Liver (tissue), 9 donors: ENCODE measurements around the gene GLT1D1. TPM values are rescaled to one million over a fixed set of nuclear protein-coding genes. Genes with fewer than 3 reads are reported as not detected.

Source experiments
- DNase-seq: peaks from one replicate; pipeline ENCODE4 v3.0.0-alpha.2; 2017; ENCODE audit warnings: low spot score
- H3K27ac ChIP-seq, 2 donors: one replicate each; pipeline ENCODE4 v1.7.0; 2013; ENCODE audit warnings: inconsistent platforms in 2 of 2, low read length in 2 of 2, control low read depth in 1 of 2, low read depth in 1 of 2, mild to moderate bottlenecking in 1 of 2
- H3K27me3 ChIP-seq, 4 donors: one replicate each; pipeline versions ENCODE4 v1.6.1 to v1.7.0; 2013; ENCODE audit warnings: low read length in 3 of 4, inconsistent platforms in 1 of 4, mild to moderate bottlenecking in 1 of 4, moderate library complexity in 1 of 4; ENCODE audit not compliant: control insufficient read depth in 4 of 4, insufficient read depth in 4 of 4
- H3K36me3 ChIP-seq, 4 donors: one replicate each; pipeline versions ENCODE4 v1.6.1 to v1.7.0; 2013; ENCODE audit warnings: low read length in 3 of 4, mild to moderate bottlenecking in 3 of 4, low read depth in 1 of 4, moderate library complexity in 1 of 4; ENCODE audit not compliant: control insufficient read depth in 4 of 4, insufficient read depth in 3 of 4
- H3K4me1 ChIP-seq, 4 donors: one replicate each; pipeline versions ENCODE4 v1.6.1 to v1.7.0; 2013; ENCODE audit warnings: low read length in 3 of 4, mild to moderate bottlenecking in 3 of 4, moderate library complexity in 1 of 4; ENCODE audit not compliant: control insufficient read depth in 4 of 4, insufficient read depth in 4 of 4
- H3K4me3 ChIP-seq, 3 donors: one replicate each; pipeline versions ENCODE4 v1.6.1 to v1.7.0; 2013; ENCODE audit warnings: low read length in 3 of 3, control low read depth in 1 of 3, low read depth in 1 of 3, mild to moderate bottlenecking in 1 of 3
- H3K9ac ChIP-seq, 2 donors: one replicate each; pipeline ENCODE4 v1.7.0; 2013; ENCODE audit warnings: low read length in 2 of 2, mild to moderate bottlenecking in 2 of 2, moderate library complexity in 2 of 2, control low read depth in 1 of 2, low read depth in 1 of 2
- H3K9me3 ChIP-seq, 4 donors: one replicate each; pipeline versions ENCODE4 v1.6.1 to v1.7.0; 2013; ENCODE audit warnings: low read length in 3 of 4; ENCODE audit not compliant: control insufficient read depth in 4 of 4
- EGR1 ChIP-seq, 2 donors: IDR thresholded peaks; 2 replicates each; pipeline ENCODE4 v1.6.1; 2016 to 2018; ENCODE audit warnings: antibody characterized with exemption in 2 of 2, low read depth in 2 of 2
- FOXA1 ChIP-seq: IDR thresholded peaks from 2 replicates; pipeline ENCODE4 v1.6.1; 2016; ENCODE audit warnings: antibody characterized with exemption
- FOXA2 ChIP-seq: IDR thresholded peaks from 2 replicates; pipeline ENCODE4 v1.6.1; 2016; ENCODE audit warnings: antibody characterized with exemption
- GABPA ChIP-seq, 2 donors: IDR thresholded peaks in 1 of 2; conservative IDR thresholded peaks in 1 of 2; 2 replicates each; pipeline ENCODE4 v1.6.1; 2016; ENCODE audit warnings: antibody characterized with exemption in 2 of 2, mild to moderate bottlenecking in 1 of 2, moderate library complexity in 1 of 2
- HNF4A ChIP-seq, 2 donors: conservative IDR thresholded peaks; 2 replicates each; pipeline ENCODE4 v1.6.1; 2016; ENCODE audit warnings: antibody characterized with exemption in 2 of 2, mild to moderate bottlenecking in 2 of 2
- HNF4G ChIP-seq: IDR thresholded peaks from 2 replicates; pipeline ENCODE4 v1.6.1; 2016; ENCODE audit warnings: antibody characterized with exemption
- JUND ChIP-seq, 2 donors: IDR thresholded peaks; 2 replicates each; pipeline ENCODE4 v1.6.1; 2016; ENCODE audit warnings: antibody characterized with exemption in 2 of 2
- NR2F2 ChIP-seq: IDR thresholded peaks from 2 replicates; pipeline ENCODE4 v1.6.1; 2016; ENCODE audit warnings: antibody characterized with exemption
- RAD21 ChIP-seq, 2 donors: IDR thresholded peaks; 2 replicates each; pipeline ENCODE4 v1.6.1; 2016; ENCODE audit warnings: antibody characterized with exemption in 2 of 2, mild to moderate bottlenecking in 2 of 2
- RXRA ChIP-seq, 2 donors: IDR thresholded peaks; 2 replicates each; pipeline ENCODE4 v1.6.1; 2017 to 2018; ENCODE audit warnings: antibody characterized with exemption in 2 of 2, mild to moderate bottlenecking in 1 of 2
- SP1 ChIP-seq: IDR thresholded peaks from 2 replicates; pipeline ENCODE4 v1.6.1; 2018; ENCODE audit warnings: antibody characterized with exemption, mild to moderate bottlenecking
- TAF1 ChIP-seq: conservative IDR thresholded peaks from 2 replicates; pipeline ENCODE4 v1.6.1; 2016; ENCODE audit warnings: antibody characterized with exemption, mild to moderate bottlenecking
- YY1 ChIP-seq: IDR thresholded peaks from 2 replicates; pipeline ENCODE4 v1.6.1; 2016; ENCODE audit warnings: antibody characterized with exemption, mild to moderate bottlenecking
- WGBS: extraction: QIAGEN DNeasy Blood & Tissue Kit; methylation state at CpG from one replicate; pipeline ENCODE4 v1.1.7; 2013; 5-methylcytosine and 5-hydroxymethylcytosine counted together
- polyA plus RNA-seq, 2 donors: library from polyadenylated mRNA; stranded (reverse) in 1 of 2; unstranded in 1 of 2; fragments of 200-250 nt in 1 of 2; fragments of >200 nt in 1 of 2; fragmentation: Nextera tagmentation in 1 of 2; extraction: Ambion mirVana in 1 of 2; gene quantifications; one replicate each; pipeline versions ENCODE4 v1.2.1 to v1.2.3, GENCODE V29; 2013 to 2015
- total RNA-seq, 2 donors: library from RNA; depleted of rRNA; stranded (reverse); fragments of >200 nt; gene quantifications; one replicate each; pipeline ENCODE4 v1.2.3, GENCODE V29; 2014
- TF ChIP-seq, protein P1 (sequence below): IDR thresholded peaks from 2 replicates; pipeline ENCODE4 v1.6.1; 2016; ENCODE audit warnings: antibody characterized with exemption
- TF ChIP-seq, protein P2 (sequence below): IDR thresholded peaks from 2 replicates; pipeline ENCODE4 v1.6.1; 2016; ENCODE audit warnings: antibody characterized with exemption
- TF ChIP-seq, protein P3 (sequence below): fragments of 150-350 bp; IDR thresholded peaks from 2 replicates; pipeline ENCODE4 v1.5.1; 2017; ENCODE audit warnings: improper control_type of control experiment, low read depth, low read length; ENCODE audit not compliant: missing input control
- TF ChIP-seq, protein P4 (sequence below): IDR thresholded peaks from 2 replicates; pipeline ENCODE4 v1.6.1; 2016; ENCODE audit warnings: antibody characterized with exemption, mild to moderate bottlenecking
- TF ChIP-seq, protein P5 (sequence below): IDR thresholded peaks from 2 replicates; pipeline ENCODE4 v1.6.1; 2016; ENCODE audit warnings: antibody characterized with exemption
- donor health status: healthy.
- donor health status: healthy.
- donor health status: healthy.
- donor health status: healthy.
- donor health status: healthy.

GLT1D1 gene
- total and polyA plus RNA-seq, 4 donors = 10.4 to 17.7 (median 13.9) TPM

DNA sequence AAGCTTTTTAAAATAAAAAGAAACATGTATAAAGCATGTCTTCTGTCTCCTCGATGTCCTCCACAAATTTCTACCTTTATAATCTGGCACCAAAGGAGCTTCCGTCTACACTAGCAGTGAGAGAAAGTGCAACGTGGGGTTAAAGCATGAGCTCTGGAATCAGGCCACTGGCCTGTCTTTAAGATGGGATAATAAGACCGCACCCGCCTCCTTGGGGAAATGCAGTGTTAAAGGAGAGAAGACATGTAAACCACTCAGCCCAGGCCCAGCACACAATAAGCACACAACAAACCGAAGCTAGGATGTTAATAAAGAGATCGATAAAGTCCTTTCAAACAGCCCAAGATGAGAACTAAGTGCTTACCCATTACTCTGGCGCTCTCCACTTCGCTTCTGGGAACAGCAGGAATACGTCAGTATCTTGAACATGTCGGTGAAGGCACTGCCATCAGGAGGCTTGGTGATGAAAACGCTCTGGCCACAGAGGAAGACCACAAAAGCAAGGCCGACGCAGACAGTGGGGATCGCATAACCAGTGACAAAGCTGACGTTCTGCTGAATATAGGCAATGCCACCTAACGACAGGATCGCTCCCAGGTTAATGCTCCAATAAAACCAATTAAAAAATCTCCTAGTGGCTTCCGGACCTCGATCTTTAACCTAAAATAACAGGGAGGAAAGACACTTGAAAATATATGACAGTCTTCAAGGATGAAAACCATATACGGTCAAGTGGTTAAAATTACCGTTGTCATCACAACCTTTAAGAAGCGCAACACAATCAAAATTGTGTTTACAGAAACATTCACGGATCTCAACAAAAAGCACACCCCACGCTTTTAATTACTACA lies 38.6 kb upstream of the GLT1D1 start:
- DNase-seq = no peak
- H3K27ac ChIP-seq = peak overlapping the region in 1 of 2 donors; percentile 42
- H3K27me3 ChIP-seq = no peaks in the 10 kb centered on the region
- no peaks in the 10 kb centered on the region for H3K9me3 ChIP-seq
- H3K4me1 ChIP-seq = peaks cover 6 to 28% (median 8%) of the 10 kb centered on the region in 4 donors
- no peak overlapping the region for H3K9ac ChIP-seq
- H3K4me3 ChIP-seq = no peak overlapping the region
- no peak for TF ChIP-seq HNF4G
- TF ChIP-seq RAD21 (IDR thresholded peaks at IDR 0.05) = no peak
- no peak for TF ChIP-seq TAF1
- TF ChIP-seq NR2F2 = no peak
- no peak for TF ChIP-seq GABPA (IDR thresholded peaks at IDR 0.05 in 1 of 2, conservative IDR thresholded peaks at IDR 0.05 in 1 of 2)
- no peak for TF ChIP-seq RXRA (IDR thresholded peaks at IDR 0.05)
- WGBS = 96% methylated on average over 25 of the region's 25 CpGs
- H3K36me3 ChIP-seq = peaks cover 0 to 12% (median 4%) of the 10 kb centered on the region in 4 donors

DNA sequence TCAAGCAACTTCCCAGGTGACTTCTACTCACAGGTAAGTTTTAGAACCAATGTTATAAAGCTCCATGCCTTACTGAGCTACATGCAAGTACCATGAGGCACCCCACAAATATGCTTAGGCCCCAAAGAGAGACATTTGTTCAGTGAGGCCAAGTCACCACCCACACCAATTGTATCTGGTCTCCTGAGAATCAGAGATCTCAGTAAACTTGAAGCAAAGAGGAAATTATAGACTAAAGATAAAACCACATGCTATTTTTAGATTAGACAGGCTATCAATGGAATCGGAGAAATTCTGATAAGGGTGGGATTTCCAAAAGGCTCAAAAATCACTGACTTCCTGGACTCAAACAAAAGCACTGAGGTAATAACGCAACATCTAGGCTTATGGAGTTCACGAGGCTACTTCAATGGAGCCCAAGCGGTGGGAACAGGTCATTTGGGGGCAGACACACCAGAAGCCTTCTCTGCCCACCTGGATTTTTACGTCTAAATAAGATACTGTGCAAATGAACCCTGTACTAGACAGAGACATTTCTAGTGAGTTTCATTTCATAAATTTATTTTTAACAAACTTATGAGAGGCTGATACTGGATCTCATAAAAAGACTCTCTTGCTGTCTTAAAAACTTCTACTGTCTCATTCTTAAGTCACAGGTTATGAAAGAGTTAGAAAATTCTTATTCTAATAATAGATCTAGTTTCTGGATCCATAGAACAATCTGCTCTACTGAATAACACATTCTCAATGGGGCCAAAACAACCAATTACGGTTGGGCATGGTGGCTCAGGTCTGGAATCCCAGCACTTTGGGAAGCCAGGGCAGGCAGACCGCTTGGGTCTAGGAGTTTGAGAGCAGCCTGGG lies 37.3 kb upstream of the GLT1D1 start:
- H3K4me1 ChIP-seq = peaks cover 3 to 18% (median 4%) of the 10 kb centered on the region in 4 donors

More for the DNA sequence above, 37.3 kb upstream of the GLT1D1 start:
- no peak overlapping the region for H3K4me3 ChIP-seq
- TF ChIP-seq RXRA (IDR thresholded peaks at IDR 0.05) (no peak), HNF4A (conservative IDR thresholded peaks at IDR 0.05) (no peak), RAD21 (IDR thresholded peaks at IDR 0.05) (no peak), NR2F2 (no peak), GABPA (IDR thresholded peaks at IDR 0.05 in 1 of 2, conservative IDR thresholded peaks at IDR 0.05 in 1 of 2) (no peak), TAF1 (no peak), FOXA2 (no peak), JUND (IDR thresholded peaks at IDR 0.05) (no peak), EGR1 (IDR thresholded peaks at IDR 0.05; ENCODE audit: low read depth in 2 of 2) (no peak), SP1 (no peak), YY1 (no peak), HNF4G (no peak), FOXA1 (no peak)
- TF ChIP-seq, protein P1, sequence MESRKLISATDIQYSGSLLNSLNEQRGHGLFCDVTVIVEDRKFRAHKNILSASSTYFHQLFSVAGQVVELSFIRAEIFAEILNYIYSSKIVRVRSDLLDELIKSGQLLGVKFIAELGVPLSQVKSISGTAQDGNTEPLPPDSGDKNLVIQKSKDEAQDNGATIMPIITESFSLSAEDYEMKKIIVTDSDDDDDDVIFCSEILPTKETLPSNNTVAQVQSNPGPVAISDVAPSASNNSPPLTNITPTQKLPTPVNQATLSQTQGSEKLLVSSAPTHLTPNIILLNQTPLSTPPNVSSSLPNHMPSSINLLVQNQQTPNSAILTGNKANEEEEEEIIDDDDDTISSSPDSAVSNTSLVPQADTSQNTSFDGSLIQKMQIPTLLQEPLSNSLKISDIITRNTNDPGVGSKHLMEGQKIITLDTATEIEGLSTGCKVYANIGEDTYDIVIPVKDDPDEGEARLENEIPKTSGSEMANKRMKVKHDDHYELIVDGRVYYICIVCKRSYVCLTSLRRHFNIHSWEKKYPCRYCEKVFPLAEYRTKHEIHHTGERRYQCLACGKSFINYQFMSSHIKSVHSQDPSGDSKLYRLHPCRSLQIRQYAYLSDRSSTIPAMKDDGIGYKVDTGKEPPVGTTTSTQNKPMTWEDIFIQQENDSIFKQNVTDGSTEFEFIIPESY = no peak
- TF ChIP-seq, protein P2, sequence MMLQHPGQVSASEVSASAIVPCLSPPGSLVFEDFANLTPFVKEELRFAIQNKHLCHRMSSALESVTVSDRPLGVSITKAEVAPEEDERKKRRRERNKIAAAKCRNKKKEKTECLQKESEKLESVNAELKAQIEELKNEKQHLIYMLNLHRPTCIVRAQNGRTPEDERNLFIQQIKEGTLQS = no peak
- TF ChIP-seq, protein P3, sequence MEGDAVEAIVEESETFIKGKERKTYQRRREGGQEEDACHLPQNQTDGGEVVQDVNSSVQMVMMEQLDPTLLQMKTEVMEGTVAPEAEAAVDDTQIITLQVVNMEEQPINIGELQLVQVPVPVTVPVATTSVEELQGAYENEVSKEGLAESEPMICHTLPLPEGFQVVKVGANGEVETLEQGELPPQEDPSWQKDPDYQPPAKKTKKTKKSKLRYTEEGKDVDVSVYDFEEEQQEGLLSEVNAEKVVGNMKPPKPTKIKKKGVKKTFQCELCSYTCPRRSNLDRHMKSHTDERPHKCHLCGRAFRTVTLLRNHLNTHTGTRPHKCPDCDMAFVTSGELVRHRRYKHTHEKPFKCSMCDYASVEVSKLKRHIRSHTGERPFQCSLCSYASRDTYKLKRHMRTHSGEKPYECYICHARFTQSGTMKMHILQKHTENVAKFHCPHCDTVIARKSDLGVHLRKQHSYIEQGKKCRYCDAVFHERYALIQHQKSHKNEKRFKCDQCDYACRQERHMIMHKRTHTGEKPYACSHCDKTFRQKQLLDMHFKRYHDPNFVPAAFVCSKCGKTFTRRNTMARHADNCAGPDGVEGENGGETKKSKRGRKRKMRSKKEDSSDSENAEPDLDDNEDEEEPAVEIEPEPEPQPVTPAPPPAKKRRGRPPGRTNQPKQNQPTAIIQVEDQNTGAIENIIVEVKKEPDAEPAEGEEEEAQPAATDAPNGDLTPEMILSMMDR = no peak
- TF ChIP-seq, protein P4, sequence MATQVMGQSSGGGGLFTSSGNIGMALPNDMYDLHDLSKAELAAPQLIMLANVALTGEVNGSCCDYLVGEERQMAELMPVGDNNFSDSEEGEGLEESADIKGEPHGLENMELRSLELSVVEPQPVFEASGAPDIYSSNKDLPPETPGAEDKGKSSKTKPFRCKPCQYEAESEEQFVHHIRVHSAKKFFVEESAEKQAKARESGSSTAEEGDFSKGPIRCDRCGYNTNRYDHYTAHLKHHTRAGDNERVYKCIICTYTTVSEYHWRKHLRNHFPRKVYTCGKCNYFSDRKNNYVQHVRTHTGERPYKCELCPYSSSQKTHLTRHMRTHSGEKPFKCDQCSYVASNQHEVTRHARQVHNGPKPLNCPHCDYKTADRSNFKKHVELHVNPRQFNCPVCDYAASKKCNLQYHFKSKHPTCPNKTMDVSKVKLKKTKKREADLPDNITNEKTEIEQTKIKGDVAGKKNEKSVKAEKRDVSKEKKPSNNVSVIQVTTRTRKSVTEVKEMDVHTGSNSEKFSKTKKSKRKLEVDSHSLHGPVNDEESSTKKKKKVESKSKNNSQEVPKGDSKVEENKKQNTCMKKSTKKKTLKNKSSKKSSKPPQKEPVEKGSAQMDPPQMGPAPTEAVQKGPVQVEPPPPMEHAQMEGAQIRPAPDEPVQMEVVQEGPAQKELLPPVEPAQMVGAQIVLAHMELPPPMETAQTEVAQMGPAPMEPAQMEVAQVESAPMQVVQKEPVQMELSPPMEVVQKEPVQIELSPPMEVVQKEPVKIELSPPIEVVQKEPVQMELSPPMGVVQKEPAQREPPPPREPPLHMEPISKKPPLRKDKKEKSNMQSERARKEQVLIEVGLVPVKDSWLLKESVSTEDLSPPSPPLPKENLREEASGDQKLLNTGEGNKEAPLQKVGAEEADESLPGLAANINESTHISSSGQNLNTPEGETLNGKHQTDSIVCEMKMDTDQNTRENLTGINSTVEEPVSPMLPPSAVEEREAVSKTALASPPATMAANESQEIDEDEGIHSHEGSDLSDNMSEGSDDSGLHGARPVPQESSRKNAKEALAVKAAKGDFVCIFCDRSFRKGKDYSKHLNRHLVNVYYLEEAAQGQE = no peak
- TF ChIP-seq, protein P5, sequence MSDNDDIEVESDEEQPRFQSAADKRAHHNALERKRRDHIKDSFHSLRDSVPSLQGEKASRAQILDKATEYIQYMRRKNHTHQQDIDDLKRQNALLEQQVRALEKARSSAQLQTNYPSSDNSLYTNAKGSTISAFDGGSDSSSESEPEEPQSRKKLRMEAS = no peak
- H3K9ac ChIP-seq = no peak overlapping the region
- peaks cover 0 to 12% (median 5%) of the 10 kb centered on the region in 4 donors for H3K36me3 ChIP-seq
- H3K27me3 ChIP-seq = no peaks in the 10 kb centered on the region
- WGBS = 86% methylated on average over 7 of the region's 7 CpGs
- DNase-seq = no peak
- H3K9me3 ChIP-seq = no peaks in the 10 kb centered on the region
- peak overlapping the region in 1 of 2 donors; percentile 98 for H3K27ac ChIP-seq
